GM19395 (cell line): ENCODE results near the gene CYP1A2.
"Not testable (repeated sequence)": the region's sequence is repeated elsewhere in the genome, so short reads cannot be mapped to it uniquely, and the experiment has no call there.

ENCODE experiments used
- ATAC-seq: cut with Tn5 transposase; IDR thresholded peaks from one replicate; pipeline ENCODE4 v1.9.1; 2021; ENCODE audit warnings: mild to moderate bottlenecking, moderate library complexity; ENCODE audit not compliant: unreplicated experiment

The CYP1A2 gene, protein sequence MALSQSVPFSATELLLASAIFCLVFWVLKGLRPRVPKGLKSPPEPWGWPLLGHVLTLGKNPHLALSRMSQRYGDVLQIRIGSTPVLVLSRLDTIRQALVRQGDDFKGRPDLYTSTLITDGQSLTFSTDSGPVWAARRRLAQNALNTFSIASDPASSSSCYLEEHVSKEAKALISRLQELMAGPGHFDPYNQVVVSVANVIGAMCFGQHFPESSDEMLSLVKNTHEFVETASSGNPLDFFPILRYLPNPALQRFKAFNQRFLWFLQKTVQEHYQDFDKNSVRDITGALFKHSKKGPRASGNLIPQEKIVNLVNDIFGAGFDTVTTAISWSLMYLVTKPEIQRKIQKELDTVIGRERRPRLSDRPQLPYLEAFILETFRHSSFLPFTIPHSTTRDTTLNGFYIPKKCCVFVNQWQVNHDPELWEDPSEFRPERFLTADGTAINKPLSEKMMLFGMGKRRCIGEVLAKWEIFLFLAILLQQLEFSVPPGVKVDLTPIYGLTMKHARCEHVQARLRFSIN

DNA sequence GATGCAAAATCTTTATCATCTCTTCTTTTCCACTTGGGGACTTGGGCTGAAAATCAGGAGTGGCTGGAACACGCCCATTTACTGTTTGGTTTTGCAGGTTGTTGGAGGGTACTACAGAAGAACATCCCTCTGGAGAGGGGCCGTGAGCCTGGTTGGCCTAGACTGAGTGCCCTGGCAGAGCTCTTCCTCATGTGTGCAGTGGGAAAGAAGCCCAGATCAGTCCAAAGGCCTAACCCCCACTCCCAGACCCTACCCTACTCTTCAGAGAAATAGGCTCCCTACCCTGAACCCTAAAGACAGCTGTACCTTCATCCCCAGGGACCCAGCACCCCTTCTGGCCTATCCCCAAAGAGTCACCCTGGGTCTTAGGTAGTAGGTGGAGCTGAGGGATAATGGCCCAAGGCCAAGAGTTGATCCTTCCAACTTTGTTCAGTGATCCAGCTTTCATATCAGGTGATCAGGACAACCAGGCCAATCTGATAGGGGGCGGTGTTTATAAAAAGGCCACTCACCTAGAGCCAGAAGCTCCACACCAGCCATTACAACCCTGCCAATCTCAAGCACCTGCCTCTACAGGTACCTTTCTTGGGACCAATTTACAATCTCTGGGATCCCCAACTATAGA is at the start of gene CYP1A2:
CYP1A2 (plus strand) TSS at position 524 of the 625 bp plus-strand sequence. CDS start 894 bp downstream, outside the sequence.
- no peak for ATAC-seq

- no peak for ATAC-seq
Observed at GRCh38 chr15:74709011-74709410, 39.6 kb upstream of the CYP1A2 start.

DNA sequence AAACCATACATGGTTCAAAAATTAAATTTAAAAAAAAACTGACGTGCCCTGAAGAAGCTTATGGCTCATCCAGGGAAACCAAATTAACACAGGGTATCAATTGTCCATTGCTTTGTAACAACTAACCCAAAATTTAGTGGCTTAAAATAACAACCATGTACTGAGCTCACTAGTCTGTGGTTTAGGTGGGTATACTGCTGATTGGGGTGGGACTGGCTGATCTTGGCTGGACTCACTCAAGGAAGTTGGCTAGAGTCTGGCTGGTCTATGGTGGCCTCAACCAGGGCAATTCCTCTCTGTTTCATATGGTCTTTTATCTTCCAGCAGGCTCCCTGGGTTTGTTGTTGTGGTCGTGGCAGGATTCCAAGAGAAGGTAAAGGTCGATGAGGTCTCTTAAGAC is 38.8 kb upstream of the CYP1A2 start:
- no peak for ATAC-seq

- no peak for ATAC-seq
Observed at GRCh38 chr15:74710319-74711094, 38.1 kb upstream of the CYP1A2 start.

GRCh38 chr15:74712311-74712710 is 36.3 kb upstream of the CYP1A2 start:
- no peak for ATAC-seq

DNA sequence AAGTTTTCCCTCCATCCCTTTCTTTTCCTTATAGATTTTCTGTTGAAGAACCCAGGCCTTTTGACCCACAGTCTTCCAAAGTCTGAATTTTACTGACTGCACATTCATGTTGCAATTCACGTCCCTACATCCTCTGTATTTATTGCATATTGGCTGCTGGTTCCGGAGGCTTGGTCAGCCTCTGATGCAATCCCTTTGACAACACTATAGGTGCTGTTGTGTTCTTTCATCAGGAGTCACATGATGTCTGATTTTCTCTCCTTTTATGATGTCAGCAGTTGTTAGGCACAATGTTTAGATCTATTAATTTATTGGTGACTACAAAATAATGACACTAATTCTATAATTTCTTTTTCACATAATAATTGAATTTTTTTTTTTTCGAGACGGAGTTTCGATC is 32.0 kb upstream of the CYP1A2 start:
- ATAC-seq: no peak

- ATAC-seq: no peak
Observed at GRCh38 chr15:74722591-74722990, 26.1 kb upstream of the CYP1A2 start.

GRCh38 chr15:74723187-74723586 is 25.5 kb upstream of the CYP1A2 start:
- ATAC-seq: no peak

GRCh38 chr15:74723754-74724334 is 24.8 kb upstream of the CYP1A2 start:
- no peak for ATAC-seq

GRCh38 chr15:74724570-74725224 is 23.9 kb upstream of the CYP1A2 start:
- ATAC-seq: no peak

DNA sequence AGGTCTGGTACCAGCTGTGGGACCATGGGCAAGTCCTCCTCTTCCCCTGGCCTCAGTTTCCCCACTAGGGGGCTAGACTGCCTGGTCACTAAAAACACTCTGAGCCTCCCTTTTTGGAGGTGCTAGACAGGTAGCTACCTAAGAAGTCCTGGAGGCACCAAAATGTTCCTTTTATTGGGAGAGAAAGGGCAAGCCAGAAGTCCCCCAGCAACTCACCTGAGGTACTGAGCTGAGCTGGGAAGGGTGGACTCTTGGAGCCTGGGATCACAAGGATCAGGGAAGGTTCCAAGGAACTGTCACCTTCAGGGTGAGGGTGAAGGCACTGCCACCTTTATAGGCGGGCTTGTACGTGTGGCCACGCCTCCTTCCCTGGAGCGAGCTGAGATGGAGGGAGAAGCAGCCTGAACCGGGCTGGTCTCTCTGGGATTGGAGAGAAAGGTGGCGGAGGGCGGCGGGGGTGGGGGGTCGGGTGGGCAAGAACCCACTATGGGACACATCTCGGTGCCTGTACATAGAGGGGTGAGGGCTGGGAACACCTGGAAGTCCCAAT is 23.3 kb upstream of the CYP1A2 start, which contains the start of gene CYP1A1:
CYP1A1 (minus strand) TSS at position 304 of the 550 bp plus-strand sequence. CDS start 2,431 bp downstream, outside the sequence.
- no peak for ATAC-seq

DNA sequence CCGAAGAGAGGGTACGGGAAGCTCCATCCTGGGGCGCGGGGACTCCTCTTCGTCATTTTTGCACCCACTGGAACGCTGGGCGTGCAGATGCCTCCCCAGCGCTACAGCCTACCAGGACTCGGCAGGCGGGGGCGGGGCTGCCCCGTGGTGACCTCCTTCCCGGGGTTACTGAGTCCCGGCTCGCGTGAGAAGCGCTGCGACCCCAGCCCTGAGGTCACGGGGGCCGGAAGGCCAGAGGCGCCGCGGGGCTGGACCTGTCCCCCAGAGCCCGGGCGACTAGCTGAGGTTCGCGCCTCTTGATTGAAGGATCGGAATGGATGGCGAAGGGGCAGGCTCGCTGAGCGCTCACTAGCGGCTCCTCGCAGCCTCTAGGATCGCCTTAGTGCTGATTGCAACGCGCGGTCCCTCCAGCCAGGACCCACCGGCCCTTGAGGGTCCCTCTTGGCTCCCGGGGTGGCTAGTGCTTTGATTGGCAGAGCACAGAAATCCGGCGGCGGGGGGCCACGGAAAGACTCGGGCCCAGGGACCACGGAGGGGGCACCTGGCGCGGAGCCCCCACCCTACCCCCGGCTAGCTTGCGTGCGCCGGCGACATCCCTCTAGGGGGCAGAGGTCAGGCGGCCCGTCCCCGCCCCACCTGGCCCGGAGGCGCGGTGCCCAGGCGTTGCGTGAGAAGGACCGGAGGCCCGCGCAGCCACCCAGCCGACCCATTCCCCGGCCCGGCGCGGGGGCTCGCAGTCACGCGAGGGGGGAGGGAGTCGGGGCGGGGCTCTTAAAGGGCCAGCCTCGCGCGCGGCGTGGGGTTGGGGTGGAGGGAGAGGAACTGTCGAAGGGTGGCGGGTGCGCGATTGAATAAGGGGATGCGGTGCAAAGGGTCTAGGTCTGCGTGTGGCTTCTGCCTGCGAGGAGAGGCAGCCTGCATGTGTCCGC is 22.5 kb upstream of the CYP1A2 start:
- no peak for ATAC-seq

DNA sequence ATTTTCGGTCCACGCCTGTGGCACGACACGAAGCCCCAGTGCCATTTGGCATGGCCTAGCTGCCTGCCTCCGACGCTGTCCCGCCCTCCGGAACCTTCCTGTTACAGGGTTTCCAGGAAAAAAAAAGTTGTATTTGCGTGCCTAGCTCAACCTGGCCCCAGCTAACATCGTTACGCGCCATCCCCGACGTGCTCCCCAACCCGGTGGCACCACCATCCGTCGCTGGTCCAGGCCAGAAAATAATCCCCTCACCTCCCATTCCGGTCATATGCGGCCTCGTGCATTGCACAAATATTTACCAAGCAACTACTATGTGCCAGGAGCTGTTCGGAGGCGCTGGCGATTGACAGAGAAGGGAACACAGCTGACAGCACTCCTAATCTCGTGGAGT is 21.9 kb upstream of the CYP1A2 start:
- no peak for ATAC-seq

GRCh38 chr15:74727727-74728126 is 20.9 kb upstream of the CYP1A2 start:
- no peak for ATAC-seq

DNA sequence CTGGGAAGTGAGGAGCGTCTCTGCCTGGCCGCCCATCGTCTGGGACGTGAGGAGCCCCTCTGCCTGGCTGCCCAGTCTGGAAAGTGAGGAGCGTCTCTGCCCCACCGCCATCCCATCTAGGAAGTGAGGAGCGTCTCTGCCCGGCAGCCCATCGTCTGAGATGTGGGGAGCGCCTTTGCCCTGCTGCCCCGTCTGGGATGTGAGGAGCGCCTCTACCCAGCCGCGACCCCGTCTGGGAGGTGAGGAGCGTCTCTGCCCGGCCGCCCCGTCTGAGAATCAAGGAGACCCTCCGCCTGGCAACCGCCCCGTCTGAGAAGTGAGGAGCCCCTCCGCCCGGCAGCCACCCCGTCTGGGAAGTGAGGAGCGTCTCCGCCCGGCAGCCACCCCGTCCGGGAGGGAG is 19.9 kb upstream of the CYP1A2 start:
- ATAC-seq: not testable (repeated sequence)

- not testable (repeated sequence) for ATAC-seq
Observed at GRCh38 chr15:74729372-74729771, 19.3 kb upstream of the CYP1A2 start.

DNA sequence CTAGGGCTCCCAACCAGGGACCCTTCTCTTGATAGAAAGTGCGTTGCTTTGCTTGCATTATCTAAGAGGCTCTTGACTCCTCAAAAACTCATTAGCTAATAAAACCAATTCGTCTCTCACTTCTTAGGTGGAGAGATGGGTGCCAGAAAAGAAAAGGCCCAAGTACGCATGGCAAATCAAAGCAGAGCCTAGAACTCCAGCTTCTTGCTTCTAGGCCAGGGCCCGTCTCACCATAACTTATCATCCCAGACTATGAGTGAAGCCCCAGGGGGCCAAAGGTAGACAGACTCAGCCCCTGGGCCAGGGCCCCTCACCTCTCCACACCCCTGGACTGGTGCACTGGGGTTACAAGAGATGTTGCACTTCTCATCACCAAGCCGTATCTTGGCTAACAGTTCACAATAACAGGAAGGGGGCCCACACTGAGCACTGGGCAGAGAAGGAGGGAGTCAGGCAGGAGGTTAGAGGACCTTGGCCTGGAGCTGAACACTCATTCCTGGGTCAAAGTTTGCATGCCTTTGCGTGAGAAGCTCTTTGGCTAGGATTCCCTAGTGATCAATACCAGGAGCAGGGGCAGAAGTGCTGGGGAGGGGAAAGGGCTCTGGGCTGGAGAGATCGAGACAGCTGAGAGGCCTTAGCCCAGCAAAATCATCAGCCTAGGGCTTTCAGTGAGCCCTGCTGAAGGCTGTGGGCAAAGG is 17.9 kb upstream of the CYP1A2 start:
- ATAC-seq: no peak

GRCh38 chr15:74732846-74733245 is 15.8 kb upstream of the CYP1A2 start:
- ATAC-seq: no peak
